DMS153 (cell line): ENCODE measurements around the gene UTP20.

ENCODE experiments used
- DNase-seq: peaks from one replicate; lab custom pipeline; 2025; lab: John Stamatoyannopoulos, UW

UTP20 gene

DNA sequence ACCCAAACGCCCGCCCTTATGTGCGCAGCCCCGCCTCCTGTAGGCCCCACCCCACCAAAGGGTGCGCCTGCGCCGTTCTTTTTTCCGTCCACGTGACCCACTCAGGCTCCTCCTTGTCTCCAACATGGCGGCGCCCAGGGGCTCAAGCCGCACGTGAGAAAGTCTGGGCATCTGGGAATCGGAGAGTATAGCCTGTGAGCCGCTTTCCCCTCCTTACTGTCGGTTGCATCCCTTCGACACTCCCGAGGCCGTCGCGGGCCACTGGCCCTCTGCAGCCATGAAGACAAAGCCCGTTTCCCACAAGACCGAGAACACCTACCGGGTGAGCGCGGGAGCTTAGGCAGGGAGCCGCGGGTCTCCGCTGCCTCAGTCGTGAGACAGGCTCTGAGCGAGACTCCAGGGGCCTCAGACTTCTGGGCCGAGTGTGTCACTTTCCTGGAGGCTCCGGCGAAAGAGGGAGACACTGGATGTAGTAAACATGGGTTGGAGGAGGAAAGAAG lies at the start of gene UTP20:
Gene UTP20 (plus strand): TSS at position 100 of the 500 bp plus-strand sequence. CDS start 178 bp downstream, at position 278.
- DNase-seq = peak; percentile 82

DNA sequence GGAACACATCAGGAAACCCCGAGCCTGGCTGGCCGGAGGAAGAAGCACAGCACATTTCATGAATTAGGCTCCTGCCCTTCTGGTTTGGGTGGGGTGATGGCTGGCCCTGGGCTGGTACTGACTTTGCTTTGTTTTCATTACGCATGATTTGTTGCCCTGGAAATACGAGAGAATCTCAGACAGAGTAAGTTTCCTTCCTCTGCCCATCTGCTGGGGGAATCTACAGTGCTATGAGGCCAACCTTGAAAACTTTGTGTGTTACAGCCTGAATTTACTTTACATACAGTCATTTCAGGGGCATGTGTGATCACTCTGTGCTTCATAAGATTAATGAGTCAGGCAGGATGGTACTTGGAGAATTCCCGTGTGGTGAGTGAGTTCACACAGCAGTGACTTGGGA lies 49.4 kb upstream of the UTP20 start:
- no peak for DNase-seq

GRCh38 chr12:101231636-101232035 lies 48.3 kb upstream of the UTP20 start:
- DNase-seq = no peak

DNA sequence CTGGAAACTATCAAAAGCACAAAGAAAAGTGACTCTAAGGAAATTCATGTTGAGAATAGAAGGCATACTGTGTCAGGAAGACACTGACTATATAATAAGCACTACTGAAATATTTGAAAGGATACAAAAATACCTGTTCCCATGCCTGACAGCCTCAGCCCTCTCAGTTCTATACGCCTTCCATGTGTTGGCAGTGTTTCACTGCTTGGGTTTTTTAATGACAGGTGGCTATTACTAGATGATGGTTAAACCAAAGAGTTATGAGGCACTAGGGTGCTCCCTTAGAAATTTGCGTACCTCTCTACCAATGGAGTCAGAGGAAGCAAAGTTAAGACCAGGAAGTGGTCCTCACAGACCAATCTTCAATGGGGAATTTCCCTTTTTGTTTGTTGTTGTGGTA lies 44.2 kb upstream of the UTP20 start:
- DNase-seq = no peak

GRCh38 chr12:101238306-101238705 lies 41.6 kb upstream of the UTP20 start:
- DNase-seq = no peak

- DNase-seq = no peak
These were observed 41.0 kb upstream of the UTP20 start for GRCh38 chr12:101238800-101239329.

GRCh38 chr12:101243074-101243473 lies 36.8 kb upstream of the UTP20 start:
- DNase-seq = no peak

- DNase-seq = no peak
These were observed 36.3 kb upstream of the UTP20 start for GRCh38 chr12:101243616-101244015.

DNA sequence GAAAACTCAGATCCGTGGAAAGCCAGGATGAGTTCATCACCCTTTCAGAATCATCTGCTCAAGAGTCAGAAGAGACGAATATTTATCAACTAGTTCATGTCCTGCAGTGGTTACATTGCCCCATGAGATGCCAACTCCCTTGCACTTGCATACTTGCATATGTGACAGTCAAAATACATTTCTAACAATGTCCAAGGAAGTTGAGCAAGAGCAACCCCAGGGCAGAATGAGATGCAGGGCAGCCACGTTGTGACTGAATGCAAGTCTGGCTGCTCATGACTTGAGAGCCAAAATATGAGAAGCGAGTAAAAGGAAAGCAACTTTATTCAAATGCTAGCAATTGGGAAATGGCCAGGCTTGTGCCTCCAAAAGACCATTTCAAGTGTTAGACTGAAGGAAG lies 23.6 kb upstream of the UTP20 start:
- DNase-seq = no peak

GRCh38 chr12:101257357-101257756 lies 22.5 kb upstream of the UTP20 start:
- DNase-seq = no peak

GRCh38 chr12:101267111-101267510 lies 12.8 kb upstream of the UTP20 start:
- no peak for DNase-seq

- DNase-seq = no peak
These were observed 3.5 kb upstream of the UTP20 start for GRCh38 chr12:101276433-101276832.

DNA sequence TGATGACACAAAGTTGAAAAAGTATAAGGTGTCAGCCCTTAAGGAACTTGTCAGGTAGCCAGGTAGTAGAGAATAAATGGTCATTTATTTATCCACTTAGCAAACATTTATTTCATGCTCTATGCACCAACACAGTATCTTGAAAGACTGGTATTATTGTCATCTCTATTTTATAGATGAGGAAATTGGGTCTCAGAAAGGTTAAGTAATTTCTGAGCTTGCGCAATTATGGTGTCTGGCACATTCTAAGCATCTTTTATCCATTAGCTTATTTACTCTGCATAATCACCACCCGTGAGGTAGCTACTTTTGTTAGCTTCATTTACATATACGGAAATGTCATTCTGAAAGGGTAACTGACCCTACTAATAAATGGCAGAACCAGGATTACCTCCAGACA lies 2.5 kb upstream of the UTP20 start:
- DNase-seq = no peak

DNA sequence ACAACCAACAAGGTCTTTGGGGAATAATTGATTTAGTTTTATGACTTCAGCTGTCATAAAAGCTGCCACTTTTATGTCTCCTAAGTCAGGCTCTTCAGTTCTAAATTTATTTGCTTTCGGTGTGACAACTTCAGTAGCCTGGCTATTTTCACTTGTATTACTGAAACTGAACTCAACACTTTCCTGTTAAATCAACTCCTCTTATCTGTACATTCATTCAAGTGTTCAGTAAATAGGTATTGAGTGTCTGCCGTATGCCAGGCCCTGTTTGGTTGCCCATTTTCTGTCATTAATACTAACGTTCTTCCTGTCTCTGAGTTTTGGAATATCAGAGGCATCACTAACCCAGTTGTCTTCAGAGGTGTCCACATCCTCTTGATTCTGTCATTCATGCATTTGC lies 7.5 kb downstream of the UTP20 start:
- peak; percentile 69 for DNase-seq

GRCh38 chr12:101297661-101298060 lies 17.8 kb downstream of the UTP20 start:
- DNase-seq = no peak

GRCh38 chr12:101298426-101298825 lies 18.5 kb downstream of the UTP20 start:
- no peak for DNase-seq

GRCh38 chr12:101299346-101299745 lies 19.4 kb downstream of the UTP20 start:
- no peak for DNase-seq

DNA sequence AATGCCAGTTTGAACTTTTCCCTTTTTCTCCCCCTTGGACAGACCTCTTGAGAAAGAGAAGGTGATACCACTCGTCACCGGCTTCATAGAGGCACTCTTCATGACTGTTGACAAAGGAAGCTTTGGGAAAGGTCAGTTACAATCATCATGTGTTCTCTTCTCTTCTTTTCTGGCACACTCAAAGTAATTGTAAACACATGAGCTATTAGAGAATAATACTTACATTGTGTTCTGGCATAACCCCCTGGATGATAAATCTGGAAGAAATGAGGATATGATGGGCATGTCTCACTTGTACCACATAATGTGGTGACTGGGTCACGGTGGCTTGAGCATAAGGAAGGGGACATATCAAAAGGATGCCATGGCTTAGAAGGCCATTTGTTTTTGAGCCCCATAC lies 20.0 kb downstream of the UTP20 start:
- no peak for DNase-seq

DNA sequence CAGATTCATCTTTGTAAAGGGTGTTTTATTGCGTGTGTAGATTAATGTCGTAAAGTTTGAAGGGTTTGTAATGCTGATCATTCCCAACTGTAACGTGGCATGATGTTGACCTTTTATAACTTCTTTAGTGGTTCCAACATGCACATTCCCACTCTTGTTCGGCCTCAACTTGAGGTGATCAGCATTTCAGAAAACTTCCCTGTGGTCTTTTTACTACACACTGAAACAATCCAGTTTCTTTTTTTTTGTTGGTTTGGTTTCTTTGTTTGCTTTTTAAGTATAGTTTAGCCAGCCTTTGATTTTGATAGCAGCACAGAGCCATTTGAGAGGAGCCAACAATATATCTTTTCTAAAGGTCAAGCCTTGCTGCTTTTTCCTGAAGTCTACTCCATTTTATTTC lies 22.8 kb downstream of the UTP20 start:
- DNase-seq = no peak

DNA sequence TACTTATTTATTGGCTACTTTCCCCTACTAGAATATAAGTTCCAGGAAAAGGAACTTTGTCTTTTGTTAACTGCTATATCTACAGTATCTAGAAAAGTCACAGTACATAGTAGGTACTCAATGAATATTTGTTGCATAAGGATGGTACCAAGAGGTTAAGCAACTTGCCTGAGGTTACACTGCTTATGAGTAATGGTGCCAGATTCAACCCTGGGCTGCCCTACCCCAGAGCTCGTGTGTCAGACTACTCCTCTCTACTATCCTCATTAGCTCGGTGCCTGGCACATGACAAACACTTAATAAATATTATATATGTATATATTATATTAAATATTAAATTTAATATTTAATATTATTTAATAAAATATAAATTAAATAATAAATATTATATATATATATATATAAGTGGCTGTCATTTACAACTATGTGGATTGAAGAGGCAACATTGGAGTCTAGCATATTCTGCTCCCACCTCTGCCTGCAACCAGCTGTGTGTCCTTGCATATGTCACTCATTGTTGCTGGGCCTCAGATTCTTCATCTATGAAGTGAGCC lies 25.4 kb downstream of the UTP20 start:
- DNase-seq = no peak

DNA sequence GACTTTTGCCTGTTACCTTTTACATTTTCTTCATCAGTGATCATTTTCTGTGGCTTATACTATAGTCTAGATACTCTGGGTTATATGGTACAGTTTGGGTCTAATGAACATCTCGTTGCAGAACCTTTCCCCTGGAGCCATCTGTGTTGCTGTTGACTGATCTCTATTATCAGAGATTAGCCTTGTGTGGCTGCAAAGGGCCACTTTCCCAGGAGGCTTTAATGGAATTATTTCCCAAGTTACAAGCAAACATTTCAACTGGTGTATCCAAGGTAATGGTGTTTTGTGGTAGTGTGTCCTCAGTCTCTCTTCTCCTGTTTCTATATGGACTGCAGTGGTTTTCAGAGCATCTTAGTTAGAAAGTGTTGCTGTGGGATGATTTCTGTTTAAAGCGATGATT lies 25.9 kb downstream of the UTP20 start:
- no peak for DNase-seq

GRCh38 chr12:101322480-101322879 lies 42.6 kb downstream of the UTP20 start:
- no peak for DNase-seq

DNA sequence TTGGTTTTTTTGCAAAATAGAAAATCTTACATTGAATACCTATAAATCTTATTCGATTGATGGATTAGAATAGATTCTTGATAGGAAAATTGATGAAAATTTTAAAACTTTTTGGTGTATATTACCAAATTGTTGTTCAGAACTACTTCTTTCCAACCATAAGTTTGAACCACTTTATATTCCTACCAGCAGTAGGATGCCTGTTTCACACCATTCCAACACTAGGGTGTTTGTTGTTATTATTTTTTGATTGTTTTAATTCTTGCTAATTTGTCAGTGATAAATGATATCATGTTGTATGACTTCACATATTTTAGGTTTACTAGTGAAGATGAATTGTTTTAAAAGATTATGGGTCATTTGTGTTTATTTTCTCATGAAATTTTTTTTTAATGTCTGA lies 43.4 kb downstream of the UTP20 start:
- DNase-seq = no peak

DNA sequence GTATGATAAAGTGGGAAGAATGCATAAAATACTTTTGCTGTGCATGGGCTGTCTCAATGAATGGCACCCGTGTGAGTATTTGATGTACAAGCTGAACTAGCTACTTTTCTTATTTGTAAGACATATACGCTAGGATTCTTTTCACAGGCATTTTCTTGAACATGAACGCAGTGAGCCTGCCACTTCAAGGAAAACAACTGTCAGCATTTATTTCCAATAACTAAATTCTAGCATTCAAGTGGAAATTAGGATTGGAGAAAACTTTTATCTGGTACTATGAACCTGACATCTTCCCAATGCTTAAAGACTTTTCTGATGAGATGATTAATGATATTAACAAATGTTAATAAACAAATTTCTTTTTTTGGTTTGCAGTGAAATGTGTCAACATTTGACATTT lies 45.7 kb downstream of the UTP20 start:
- DNase-seq = no peak
